ENCODE results near the gene TMEM184C.
A peak's percentile ranks its signal among the peaks of the same experiment; 100 is the strongest.

- TF ChIP-seq CTCF (IDR thresholded peaks at IDR 0.05) (peak; percentile 71), EZH2 (IDR thresholded peaks at IDR 0.05; ENCODE audit: borderline replicate concordance, insufficient read depth, low read depth, low read length, poor library complexity, severe bottlenecking) (no peak)
These were observed 26.8 kb upstream of the TMEM184C start for GRCh38 chr4:147590249-147590920.

All from B cell (primary cell).